IPS-NIHi7 (cell line): ENCODE measurements around the gene BTBD9.

Source experiments
- DNase-seq: peaks from one replicate; pipeline ENCODE4 v3.0.0; 2012; ENCODE audit warnings: mixed read lengths; ENCODE audit errors: extremely low spot score

The BTBD9 gene

DNA sequence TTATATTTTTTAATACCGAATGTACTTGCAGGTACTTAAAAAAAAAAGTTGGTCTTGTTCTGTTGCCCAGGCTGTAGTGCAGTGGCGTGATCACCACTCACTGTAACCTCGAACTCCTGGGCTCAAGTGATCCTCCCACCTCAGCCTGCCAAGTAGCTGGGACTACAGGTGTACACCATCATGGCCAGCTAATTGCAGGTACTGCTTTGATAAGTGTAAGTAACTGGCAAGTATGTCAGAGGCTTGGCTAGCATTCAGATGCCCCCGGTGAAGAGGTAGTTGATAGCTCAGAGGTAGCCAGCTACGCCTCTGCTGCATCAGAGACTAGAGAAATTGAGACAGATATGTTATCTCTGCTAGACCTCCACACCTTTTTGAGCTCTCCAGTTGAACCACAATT lies 40.5 kb downstream of the BTBD9 start:
- no peak for DNase-seq

- DNase-seq: no peak
Measured at GRCh38 chr6:38593998-38594665, 45.6 kb downstream of the BTBD9 start.

DNA sequence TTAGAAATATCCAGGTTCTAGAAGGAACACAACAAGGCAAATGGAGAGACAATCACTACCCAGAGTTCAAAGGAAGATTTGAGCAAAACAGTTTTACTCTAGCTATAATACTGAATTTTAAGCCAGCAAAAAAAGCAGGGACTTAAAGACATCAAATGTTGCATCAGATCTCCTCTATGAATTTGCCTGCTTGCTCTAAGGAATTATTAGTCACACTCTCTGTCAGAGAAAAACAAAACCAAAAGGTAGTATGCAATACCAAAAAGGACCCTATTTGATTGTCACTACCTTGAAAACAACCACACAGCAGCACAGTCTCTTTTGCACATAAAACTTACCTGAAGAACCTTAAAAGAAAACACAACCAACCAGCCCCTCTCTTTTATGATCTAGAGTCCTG lies 46.3 kb downstream of the BTBD9 start:
- no peak for DNase-seq

GRCh38 chr6:38591439-38591838 lies 48.3 kb downstream of the BTBD9 start:
- DNase-seq: no peak

- no peak for DNase-seq
Measured at GRCh38 chr6:38589367-38589720, 50.4 kb downstream of the BTBD9 start.

GRCh38 chr6:38588631-38589366 lies 50.9 kb downstream of the BTBD9 start:
- no peak for DNase-seq

DNA sequence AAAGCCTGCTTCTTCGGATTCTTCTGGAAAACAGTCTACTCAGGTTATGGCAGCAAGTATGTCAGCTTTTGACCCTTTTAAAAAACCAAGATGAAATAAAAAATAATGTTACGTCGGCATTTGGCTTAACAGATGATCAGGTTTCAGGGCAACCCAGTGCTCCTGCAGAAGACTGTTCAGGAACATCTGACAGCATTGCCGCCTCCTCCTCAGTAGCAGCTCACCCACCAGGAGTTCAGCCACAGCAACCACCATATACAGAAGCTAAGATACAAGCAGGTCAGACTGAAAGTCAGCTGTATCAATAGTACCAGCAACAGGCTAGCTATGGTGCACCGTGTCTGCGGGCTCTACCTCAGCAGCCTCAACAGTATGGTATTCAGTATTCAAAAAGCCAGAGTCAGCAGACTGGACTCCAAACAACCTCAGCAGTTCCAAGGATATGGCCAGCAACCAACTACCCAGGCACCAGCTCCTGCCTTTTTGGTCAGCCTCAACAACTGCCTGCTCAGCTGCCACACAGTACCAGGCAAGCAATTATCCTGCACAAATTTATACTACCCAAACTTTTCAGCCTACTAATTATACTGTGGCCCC lies 51.9 kb downstream of the BTBD9 start:
- DNase-seq: no peak

DNA sequence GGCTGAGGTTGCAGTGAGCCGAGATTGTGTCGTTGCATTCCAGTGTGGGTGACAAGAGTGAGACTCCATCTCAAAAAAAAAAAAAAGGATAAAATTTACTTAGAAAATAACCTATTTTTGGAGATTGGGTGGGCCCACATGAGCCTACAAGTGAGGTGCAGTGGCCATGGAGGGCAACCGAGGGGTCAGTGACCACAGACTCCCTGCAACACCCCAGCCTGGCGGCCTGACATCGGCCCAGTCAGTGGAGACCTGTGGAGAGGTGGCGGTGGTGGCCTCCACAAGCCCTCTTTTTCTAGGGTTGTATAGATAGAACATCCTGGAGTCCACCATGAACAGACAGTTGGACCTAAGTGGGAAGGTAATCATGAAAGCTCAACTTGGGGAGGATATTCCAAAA lies 52.7 kb downstream of the BTBD9 start:
- no peak for DNase-seq

GRCh38 chr6:38584731-38585130 lies 55.0 kb downstream of the BTBD9 start:
- no peak for DNase-seq

DNA sequence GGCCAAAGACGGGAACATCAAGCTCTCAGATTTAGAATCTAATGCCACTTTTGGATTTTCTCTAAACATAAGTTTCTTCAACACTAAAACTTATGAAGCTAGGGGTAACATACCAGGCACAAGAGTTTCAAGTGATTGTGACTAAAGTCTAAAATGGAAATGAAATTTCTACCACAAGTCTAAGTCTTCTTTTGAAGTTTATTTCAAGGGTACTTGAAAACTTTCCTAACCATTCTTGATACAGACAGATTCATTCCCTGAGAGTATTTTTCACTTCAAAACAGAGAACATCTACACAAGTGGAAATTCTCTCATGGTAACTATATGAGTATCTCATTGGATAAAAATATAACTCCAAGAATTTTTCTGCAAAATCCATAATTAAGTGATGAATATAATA lies 56.2 kb downstream of the BTBD9 start:
- no peak for DNase-seq

- no peak for DNase-seq
Measured at GRCh38 chr6:38580030-38580429, 59.7 kb downstream of the BTBD9 start.

DNA sequence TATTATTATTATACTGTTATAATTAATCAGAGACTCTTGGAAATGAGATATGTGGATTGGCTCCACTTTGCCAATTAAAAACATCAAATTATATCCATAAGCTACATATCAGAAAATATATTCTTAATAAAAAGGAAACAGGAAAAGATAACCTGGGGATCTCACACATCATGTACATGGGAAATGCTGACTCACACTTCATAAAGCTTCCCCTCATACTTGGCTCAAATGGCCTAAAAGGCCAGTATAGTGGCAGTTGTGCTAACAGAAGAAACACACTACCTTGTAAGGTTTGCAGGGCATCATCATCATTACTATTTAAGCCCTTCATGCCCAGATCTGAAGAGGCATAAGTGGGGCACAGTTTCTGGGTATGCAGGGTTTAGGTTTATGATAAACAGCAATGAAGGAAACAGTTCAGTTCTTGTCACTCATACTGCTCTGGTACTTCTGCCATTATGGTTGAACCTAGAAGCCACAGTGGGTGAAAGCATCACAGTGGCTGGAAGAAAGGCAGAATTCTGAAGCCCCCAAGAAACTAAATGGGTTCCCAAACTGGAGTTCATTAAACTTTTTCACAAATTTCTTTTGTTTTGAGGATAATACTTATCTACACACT lies 60.6 kb downstream of the BTBD9 start:
- no peak for DNase-seq

DNA sequence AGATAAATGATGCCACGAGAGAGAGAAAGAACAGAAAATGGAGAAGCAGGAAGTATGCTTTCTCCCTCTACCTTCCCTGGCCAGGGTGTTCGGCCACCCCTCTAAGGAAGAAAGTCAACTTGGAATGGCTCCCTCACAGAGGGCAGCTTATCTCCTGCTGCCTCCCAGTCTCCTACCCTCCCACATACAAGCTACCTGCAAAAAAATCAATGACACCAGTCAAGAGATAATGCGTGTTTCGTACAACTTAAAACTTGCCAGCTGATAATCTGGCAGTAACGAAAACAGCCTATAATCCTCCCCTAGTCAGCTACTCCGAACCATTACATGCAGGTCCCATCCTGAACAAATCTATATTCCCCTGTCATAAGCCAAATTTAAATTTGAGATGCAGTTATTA lies 61.7 kb downstream of the BTBD9 start:
- no peak for DNase-seq

GRCh38 chr6:38577492-38577891 lies 62.2 kb downstream of the BTBD9 start:
- DNase-seq: no peak

DNA sequence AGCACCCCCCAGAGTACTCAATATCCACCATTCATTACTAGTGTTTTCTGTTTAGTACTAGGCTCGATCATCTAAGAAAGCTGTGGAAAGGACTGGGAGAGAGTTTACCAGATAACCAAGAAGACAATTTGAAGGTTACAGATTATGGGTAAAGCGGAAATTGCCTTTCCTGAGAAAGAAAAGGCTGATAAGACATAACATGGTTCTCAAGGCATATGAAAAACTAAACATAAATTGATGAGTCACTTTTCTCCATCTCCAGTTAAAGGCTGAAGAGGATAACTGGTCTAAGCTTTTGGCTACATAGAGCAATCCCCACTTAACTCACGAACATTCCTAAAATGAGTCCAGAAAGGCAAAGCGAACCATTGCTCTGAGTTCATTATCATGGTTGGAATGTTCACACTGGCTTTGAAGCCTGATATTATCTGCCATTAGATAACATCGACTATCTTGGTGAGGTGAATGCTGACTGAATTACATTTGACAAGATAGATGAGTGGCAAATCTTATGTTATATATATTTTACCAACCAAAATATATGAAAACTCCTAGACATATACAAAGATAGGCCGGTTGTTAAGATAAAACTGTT lies 65.8 kb downstream of the BTBD9 start:
- DNase-seq: no peak

GRCh38 chr6:38572186-38572813 lies 67.4 kb downstream of the BTBD9 start:
- DNase-seq: no peak

- no peak for DNase-seq
Measured at GRCh38 chr6:38571721-38572120, 68.0 kb downstream of the BTBD9 start.

DNA sequence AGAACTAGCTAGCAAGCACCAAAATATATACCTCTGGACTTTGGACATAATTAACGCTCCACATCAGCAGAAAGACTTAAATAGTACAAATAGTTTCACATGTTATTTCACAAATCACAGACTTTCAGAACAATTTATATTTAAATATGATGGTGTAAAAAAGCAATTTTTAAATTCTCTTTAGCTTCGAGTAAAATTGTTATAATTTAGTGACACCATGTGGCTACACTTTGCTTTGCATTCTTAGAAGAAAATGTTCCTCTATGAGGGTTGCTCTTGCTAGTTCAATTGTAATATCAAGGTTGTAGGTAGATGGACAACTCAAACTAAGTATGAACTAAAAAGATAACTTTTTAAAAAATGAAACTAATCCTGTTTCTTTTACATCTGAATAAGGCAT lies 69.0 kb downstream of the BTBD9 start:
- DNase-seq: no peak

DNA sequence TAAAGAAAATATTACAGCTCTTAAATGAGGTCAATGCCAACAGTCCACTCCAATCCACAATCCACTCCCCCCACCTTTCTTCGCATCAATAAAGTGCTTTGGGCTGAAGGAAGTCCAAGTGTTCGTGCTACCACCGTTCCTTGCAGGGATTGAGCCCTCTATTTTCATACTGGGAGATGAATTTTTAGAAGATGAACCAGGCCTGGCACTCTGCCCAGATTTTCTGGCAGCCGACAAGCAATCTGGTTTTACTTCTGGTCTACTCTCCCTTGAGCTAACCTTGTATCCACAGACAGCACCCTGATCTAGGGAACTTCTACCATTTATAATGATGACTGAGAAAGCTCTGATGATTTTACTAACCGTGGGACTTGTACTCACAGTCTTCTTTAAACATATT lies 72.3 kb downstream of the BTBD9 start:
- DNase-seq: no peak

DNA sequence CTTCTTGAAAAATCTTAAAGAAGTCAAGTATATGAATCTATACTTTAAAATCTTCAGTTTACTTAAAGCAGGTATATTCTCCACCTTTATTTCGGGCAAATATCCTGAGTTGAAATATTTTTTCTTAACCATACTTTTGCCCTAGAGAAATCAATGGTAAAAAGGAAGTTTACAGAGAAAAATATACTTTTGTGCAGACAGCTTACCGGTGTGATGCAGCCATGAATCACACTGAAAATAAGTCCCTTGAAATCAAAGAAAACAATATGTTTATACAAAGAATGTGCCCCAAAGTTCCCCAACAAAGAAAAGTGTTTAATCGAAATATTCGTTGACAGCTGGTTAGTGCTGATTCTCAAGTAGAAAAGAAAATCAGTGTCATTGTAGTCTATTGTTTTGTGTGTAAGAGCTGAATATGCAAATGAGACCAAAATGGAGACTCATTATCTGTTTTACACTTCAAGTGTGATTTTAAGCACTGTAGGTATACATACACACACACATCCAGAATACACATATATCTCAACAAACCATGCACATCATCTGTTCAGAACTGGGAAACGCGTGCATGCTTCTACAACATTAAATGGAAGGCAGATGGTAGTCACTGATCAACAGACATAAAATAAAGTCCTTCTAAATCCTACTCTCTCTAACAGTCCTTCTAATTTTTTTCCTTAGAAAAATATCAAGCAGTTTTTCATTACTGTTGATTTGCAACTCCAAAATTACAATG lies 73.3 kb downstream of the BTBD9 start:
- DNase-seq: no peak

DNA sequence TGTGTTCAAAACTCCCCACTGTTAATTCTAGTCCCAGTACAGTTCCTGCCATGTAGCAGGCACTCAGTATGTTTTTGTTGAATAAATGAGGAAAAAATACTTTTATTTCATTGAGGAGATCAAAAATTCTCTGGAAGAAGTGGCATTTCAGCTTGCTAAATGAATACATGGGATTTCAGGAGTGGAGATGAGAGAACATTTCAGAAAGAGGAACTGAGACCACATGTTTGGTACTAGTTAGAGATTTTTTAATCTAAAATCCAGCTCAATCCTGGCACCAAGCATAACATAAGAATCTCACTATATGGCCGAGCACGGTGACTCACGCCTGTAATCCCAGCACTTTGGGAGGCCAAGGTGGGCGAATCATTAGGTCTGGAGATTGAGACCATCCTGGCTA lies 75.4 kb downstream of the BTBD9 start:
- DNase-seq: no peak
